OCI-LY7 (cell line): ENCODE results near the gene SLC6A19.
"Not testable (repeated sequence)": the region's sequence is repeated elsewhere in the genome, so short reads cannot be mapped to it uniquely, and the experiment has no call there.

Experiments used
- CTCF ChIP-seq: fragments of 200-600 bp; sonication (generic); conservative IDR thresholded peaks from 2 replicates; pipeline ENCODE4 v1.5.1; 2014; ENCODE audit warnings: mild to moderate bottlenecking, antibody characterized with exemption, low read length, moderate library complexity, mixed read lengths
- EZH2phosphoT487 ChIP-seq: fragments of 200-600 bp; sonication (generic); IDR thresholded peaks from 2 replicates; pipeline ENCODE4 v1.6.1; 2018; ENCODE audit warnings: low read depth, borderline replicate concordance, mild to moderate bottlenecking, mixed run types, antibody characterized with exemption, low read length, moderate library complexity, mixed read lengths

GRCh38 chr5:1157461-1157986, 43.9 kb upstream of the SLC6A19 start:
- TF ChIP-seq CTCF, EZH2phosphoT487: not testable (repeated sequence)
